Stomach (tissue), 4 donors: ENCODE measurements around the gene AJAP1.

Experiments
- EP300 ChIP-seq: sonication (generic); formaldehyde crosslinking; IDR thresholded peaks from one replicate; pipeline ENCODE4 v1.6.1; 2017; ENCODE audit warnings: antibody characterized with exemption
- POLR2AphosphoS5 ChIP-seq, 3 donors: sonication (generic); formaldehyde crosslinking; IDR thresholded peaks; one replicate each; pipeline ENCODE4 v1.6.1; 2016; ENCODE audit warnings: antibody characterized with exemption in 3 of 3
- TF ChIP-seq, protein P1 (sequence below), 7 experiments: fragments of 450-650 bp in 4 of 7; fragments of 200-600 bp in 3 of 7; sonication (generic) in 3 of 7; IDR thresholded peaks; one replicate each; pipeline ENCODE4 v1.5.1; 2016 to 2019; ENCODE audit warnings: antibody characterized with exemption in 7 of 7, control low read depth in 2 of 7, mild to moderate bottlenecking in 1 of 7

DNA sequence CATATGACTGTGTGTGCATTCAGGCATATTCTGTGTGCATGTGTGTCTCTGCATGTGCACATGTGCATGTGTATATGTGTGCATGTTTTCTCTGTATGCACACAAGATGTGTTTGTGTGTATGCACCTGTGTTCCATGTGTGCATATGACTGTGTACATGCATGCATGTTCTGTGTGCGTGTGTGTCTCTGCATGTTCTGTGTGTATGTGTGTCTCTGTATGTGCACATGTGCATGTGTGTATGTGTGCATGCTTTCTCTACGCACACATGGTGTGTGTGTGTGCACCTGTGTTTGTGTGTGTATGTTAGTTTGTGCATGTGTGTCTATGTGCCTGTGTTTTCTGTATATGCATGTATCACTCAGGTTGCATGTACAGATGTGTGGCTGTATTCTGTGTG lies 42.3 kb downstream of the AJAP1 start:
- TF ChIP-seq POLR2AphosphoS5 (IDR thresholded peaks at IDR 0.05) = no peak
- TF ChIP-seq, protein P1, sequence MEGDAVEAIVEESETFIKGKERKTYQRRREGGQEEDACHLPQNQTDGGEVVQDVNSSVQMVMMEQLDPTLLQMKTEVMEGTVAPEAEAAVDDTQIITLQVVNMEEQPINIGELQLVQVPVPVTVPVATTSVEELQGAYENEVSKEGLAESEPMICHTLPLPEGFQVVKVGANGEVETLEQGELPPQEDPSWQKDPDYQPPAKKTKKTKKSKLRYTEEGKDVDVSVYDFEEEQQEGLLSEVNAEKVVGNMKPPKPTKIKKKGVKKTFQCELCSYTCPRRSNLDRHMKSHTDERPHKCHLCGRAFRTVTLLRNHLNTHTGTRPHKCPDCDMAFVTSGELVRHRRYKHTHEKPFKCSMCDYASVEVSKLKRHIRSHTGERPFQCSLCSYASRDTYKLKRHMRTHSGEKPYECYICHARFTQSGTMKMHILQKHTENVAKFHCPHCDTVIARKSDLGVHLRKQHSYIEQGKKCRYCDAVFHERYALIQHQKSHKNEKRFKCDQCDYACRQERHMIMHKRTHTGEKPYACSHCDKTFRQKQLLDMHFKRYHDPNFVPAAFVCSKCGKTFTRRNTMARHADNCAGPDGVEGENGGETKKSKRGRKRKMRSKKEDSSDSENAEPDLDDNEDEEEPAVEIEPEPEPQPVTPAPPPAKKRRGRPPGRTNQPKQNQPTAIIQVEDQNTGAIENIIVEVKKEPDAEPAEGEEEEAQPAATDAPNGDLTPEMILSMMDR (IDR thresholded peaks at IDR 0.05) = no peak
- no peak for TF ChIP-seq EP300
